BE2C (cell line): Measurements from ENCODE around the gene GTF3C1. TPM values are rescaled to one million over a fixed set of nuclear protein-coding genes. Genes with fewer than 3 reads are reported as not detected.

Experiments
- DNase-seq: peaks from one replicate; pipeline ENCODE4 v3.0.0-alpha.2; 2020
- H3K27me3 ChIP-seq: fragments of 250-450 bp; sonication (Bioruptor Pico); 2 replicates; pipeline ENCODE4 v1.5.1; 2020; ENCODE audit warnings: mild to moderate bottlenecking
- H3K36me3 ChIP-seq: fragments of 250-450 bp; sonication (Bioruptor Pico); 2 replicates; pipeline ENCODE4 v1.5.1; 2020; ENCODE audit warnings: mild to moderate bottlenecking
- H3K4me1 ChIP-seq: fragments of 250-450 bp; sonication (Bioruptor Pico); 2 replicates; pipeline ENCODE4 v1.5.1; 2020
- H3K4me3 ChIP-seq: 2 replicates; pipeline ENCODE4 v1.5.1; 2011; ENCODE audit warnings: low read depth, low read length
- H3K9me3 ChIP-seq: fragments of 250-450 bp; sonication (Bioruptor Pico); 2 replicates; pipeline ENCODE4 v1.5.1; 2020
- CTCF ChIP-seq: IDR thresholded peaks from 2 replicates; pipeline ENCODE4 v1.5.1; 2012; ENCODE audit warnings: mild to moderate bottlenecking, low read depth, low read length
- polyA plus RNA-seq: library from polyadenylated mRNA; unstranded; fragments of >200 nt; gene quantifications from one replicate; pipeline ENCODE4 v1.2.1, GENCODE V29; 2012; ENCODE audit warnings: low read depth, missing spikeins; ENCODE audit not compliant: insufficient read length, insufficient read depth

Gene GTF3C1
- polyA plus RNA-seq: 123 TPM

GRCh38 chr16:27549746-27550581 is at the start of gene GTF3C1, which contains the start of gene KATNIP:
Gene GTF3C1 (minus strand): TSS chr16:27549913. CDS start chr16:27549890, 23 bp downstream.
Gene KATNIP (plus strand): TSS chr16:27550144. CDS start chr16:27550171, 27 bp downstream.
- no peaks in the 10 kb centered on the region for H3K27me3 ChIP-seq
- peak; percentile 100 for DNase-seq
- peak within 1 kb of the TSS; percentile 100 for H3K4me3 ChIP-seq
- H3K4me1 ChIP-seq: peaks cover 6% of the 10 kb centered on the region
- TF ChIP-seq CTCF: no peak
- peaks cover 16% of the 10 kb centered on the region for H3K36me3 ChIP-seq
- no peaks in the 10 kb centered on the region for H3K9me3 ChIP-seq

GRCh38 chr16:27598931-27599565 is 49.3 kb upstream of the GTF3C1 start:
- no peak for DNase-seq
- Histone ChIP-seq H3K9me3 (no peaks in the 10 kb centered on the region), H3K4me1 (no peaks in the 10 kb centered on the region), H3K4me3 (no peak overlapping the region), H3K36me3 (no peaks in the 10 kb centered on the region), H3K27me3 (no peaks in the 10 kb centered on the region)
- TF ChIP-seq CTCF: no peak

GRCh38 chr16:27598220-27598619 is 48.5 kb upstream of the GTF3C1 start:
- no peaks in the 10 kb centered on the region for H3K27me3 ChIP-seq
- TF ChIP-seq CTCF: no peak
- H3K4me1 ChIP-seq: no peaks in the 10 kb centered on the region
- no peak for DNase-seq
- no peaks in the 10 kb centered on the region for H3K36me3 ChIP-seq
- no peak overlapping the region for H3K4me3 ChIP-seq
- no peaks in the 10 kb centered on the region for H3K9me3 ChIP-seq

- H3K4me1 ChIP-seq: no peaks in the 10 kb centered on the region
- DNase-seq: no peak
- no peak for TF ChIP-seq CTCF
- no peaks in the 10 kb centered on the region for H3K9me3 ChIP-seq
- H3K27me3 ChIP-seq: no peaks in the 10 kb centered on the region
- no peaks in the 10 kb centered on the region for H3K36me3 ChIP-seq
- no peak overlapping the region for H3K4me3 ChIP-seq
Observed at GRCh38 chr16:27597361-27597760, 47.6 kb upstream of the GTF3C1 start.

GRCh38 chr16:27596411-27596810 is 46.7 kb upstream of the GTF3C1 start:
- no peak for TF ChIP-seq CTCF

GRCh38 chr16:27595993-27596392 is 46.3 kb upstream of the GTF3C1 start:
- no peaks in the 10 kb centered on the region for H3K9me3 ChIP-seq
- H3K4me1 ChIP-seq: no peaks in the 10 kb centered on the region
- DNase-seq: no peak
- no peaks in the 10 kb centered on the region for H3K27me3 ChIP-seq
- H3K4me3 ChIP-seq: no peak overlapping the region
- no peak for TF ChIP-seq CTCF
- no peaks in the 10 kb centered on the region for H3K36me3 ChIP-seq

More at GRCh38 chr16:27596411-27596810, 46.7 kb upstream of the GTF3C1 start:
- Histone ChIP-seq H3K27me3 (no peaks in the 10 kb centered on the region), H3K4me3 (no peak overlapping the region), H3K4me1 (no peaks in the 10 kb centered on the region), H3K36me3 (no peaks in the 10 kb centered on the region), H3K9me3 (no peaks in the 10 kb centered on the region)
- DNase-seq: no peak
